Gastrocnemius medialis (tissue), 4 donors: ENCODE results near the gene GRID2. TPM values are rescaled to one million over a fixed set of nuclear protein-coding genes. Genes with fewer than 3 reads are reported as not detected.

ENCODE experiments used
- ATAC-seq, 2 donors: fragments of 150-250 bp; one replicate each; pipeline ENCODE4 v1.9.1; 2016
- DNase-seq, 2 donors: peaks; one replicate each; pipeline ENCODE4 v3.0.0-alpha.2; 2019
- H3K27ac ChIP-seq, 4 donors: fragments of 200-600 bp; sonication (generic); 1 replicate in 1 of 4; 2 replicates in 3 of 4; pipeline ENCODE4 v1.5.1; 2016 to 2018; ENCODE audit warnings: mild to moderate bottlenecking in 2 of 4, moderate library complexity in 1 of 4
- H3K27me3 ChIP-seq, 3 donors: fragments of 200-600 bp; sonication (generic) in 2 of 3; 1 replicate in 1 of 3; 2 replicates in 2 of 3; pipeline versions ENCODE4 v1.5.1 to v1.6.0; 2016 to 2019; ENCODE audit warnings: mild to moderate bottlenecking in 1 of 3, moderate library complexity in 1 of 3
- H3K36me3 ChIP-seq, 2 donors: fragments of 200-600 bp; sonication (generic) in 1 of 2; one replicate each; pipeline ENCODE4 v1.5.1; 2017 to 2018
- H3K4me1 ChIP-seq, 2 donors: fragments of 200-600 bp; sonication (generic) in 1 of 2; one replicate each; pipeline ENCODE4 v1.5.1; 2016 to 2017; ENCODE audit warnings: mild to moderate bottlenecking in 2 of 2
- H3K4me3 ChIP-seq, 4 donors: fragments of 200-600 bp; sonication (generic) in 3 of 4; 1 replicate in 1 of 4; 2 replicates in 3 of 4; pipeline ENCODE4 v1.5.1; 2016 to 2019; ENCODE audit warnings: mild to moderate bottlenecking in 2 of 4
- H3K9me3 ChIP-seq, 3 donors: fragments of 200-600 bp; sonication (generic) in 2 of 3; 1 replicate in 1 of 3; 2 replicates in 2 of 3; pipeline ENCODE4 v1.5.1; 2016 to 2019
- CTCF ChIP-seq, 5 experiments: fragments of 450-650 bp in 3 of 5; fragments of 200-600 bp in 2 of 5; sonication (generic) in 2 of 5; IDR thresholded peaks in 4 of 5; conservative IDR thresholded peaks in 1 of 5; 1 replicate in 4 of 5; 2 replicates in 1 of 5; pipeline ENCODE4 v1.5.1; 2016 to 2019; ENCODE audit warnings: antibody characterized with exemption in 5 of 5, mild to moderate bottlenecking in 3 of 5, moderate library complexity in 3 of 5
- POLR2A ChIP-seq, 2 donors: fragments of 450-650 bp; IDR thresholded peaks; one replicate each; pipeline ENCODE4 v1.6.1; 2017; ENCODE audit warnings: antibody characterized with exemption in 2 of 2, mild to moderate bottlenecking in 2 of 2, moderate library complexity in 2 of 2
- in situ Hi-C, 4 donors: fragments of 200-750 bp; cut with MboI; loops; one replicate each; pipeline versions ENCODE4 v1.15.0 to v1.8.0; 2017; ENCODE audit warnings: low sequenced_read_pairs in 4 of 4
- intact Hi-C: fragments of 100-400 bp; cut with DNase I; formaldehyde crosslinking; loops from one replicate; pipeline ENCODE4 v1.15.1; 2023; ENCODE audit warnings: low total_unique reads
- total RNA-seq, 4 donors: library from RNA; depleted of rRNA; stranded (reverse); fragments of >200 nt; gene quantifications; one replicate each; pipeline versions ENCODE4 v1.1.0 to v1.2.3, GENCODE V29; 2016

Gene GRID2
- total RNA-seq, 4 donors from 2014 or later = not detected

- no peak for TF ChIP-seq CTCF (IDR thresholded peaks at IDR 0.05 in 4 of 5, conservative IDR thresholded peaks at IDR 0.05 in 1 of 5)
- no peak for TF ChIP-seq POLR2A (IDR thresholded peaks at IDR 0.05)
- H3K27ac ChIP-seq = no peak overlapping the region
- H3K4me1 ChIP-seq = no peaks in the 10 kb centered on the region
- in situ Hi-C loops (no loop called here), intact Hi-C loops (no loop called here)
- H3K36me3 ChIP-seq = no peaks in the 10 kb centered on the region
- H3K9me3 ChIP-seq = no peaks in the 10 kb centered on the region
- DNase-seq = no peak
- no peaks in the 10 kb centered on the region for H3K27me3 ChIP-seq
- no peak for ATAC-seq
- H3K4me3 ChIP-seq = no peak overlapping the region
Measured at GRCh38 chr4:92840880-92841279, 537.1 kb downstream of the GRID2 start.

DNA sequence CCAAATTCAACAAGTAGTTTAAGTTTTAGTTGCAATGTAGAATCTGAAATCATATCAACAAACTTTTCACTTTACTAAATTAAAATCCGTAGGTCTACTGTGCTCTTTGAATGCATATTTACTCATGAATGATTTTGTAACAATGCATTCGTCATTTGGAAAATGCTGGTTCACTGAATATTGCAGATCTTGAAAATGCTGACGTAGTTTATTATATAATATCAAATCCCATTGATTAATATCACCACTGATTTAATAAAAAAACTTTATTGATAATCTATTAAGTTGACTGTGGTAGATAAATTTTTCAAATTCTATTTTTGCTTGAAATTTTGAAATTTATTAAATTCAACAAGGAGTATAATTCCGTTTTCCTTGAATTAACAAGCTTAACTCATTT lies 540.0 kb downstream of the GRID2 start:
- Histone ChIP-seq H3K27me3 (no peaks in the 10 kb centered on the region), H3K9me3 (no peaks in the 10 kb centered on the region), H3K4me1 (no peaks in the 10 kb centered on the region), H3K4me3 (no peak overlapping the region), H3K27ac (no peak overlapping the region), H3K36me3 (no peaks in the 10 kb centered on the region)
- TF ChIP-seq POLR2A (IDR thresholded peaks at IDR 0.05) = no peak
- TF ChIP-seq CTCF (IDR thresholded peaks at IDR 0.05 in 4 of 5, conservative IDR thresholded peaks at IDR 0.05 in 1 of 5) = no peak
- DNase-seq = no peak
- ATAC-seq = no peak
- intact Hi-C loops = no loop called here
- in situ Hi-C loops = no loop called here

DNA sequence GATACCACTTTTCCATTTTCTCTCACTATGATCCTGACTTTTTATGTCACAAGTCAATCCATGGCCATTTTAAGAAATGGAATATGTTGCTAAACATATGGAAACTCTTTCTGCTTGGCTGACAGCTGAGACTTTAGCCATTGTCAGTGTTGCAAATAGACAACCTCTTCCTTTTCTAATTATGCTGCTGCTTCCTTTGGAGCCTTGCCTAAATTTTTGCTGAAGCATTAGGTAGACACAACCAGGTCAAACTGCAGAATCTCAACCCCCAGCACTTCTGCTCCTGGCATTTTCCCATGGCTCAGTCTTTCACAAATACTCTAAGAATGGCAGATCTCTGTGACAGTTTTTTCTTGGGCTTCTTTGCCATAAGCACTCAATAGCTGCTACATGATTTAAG lies 543.3 kb downstream of the GRID2 start:
- ATAC-seq = no peak

GRCh38 chr4:92862509-92862908 lies 558.7 kb downstream of the GRID2 start:
- ATAC-seq = no peak
- Histone ChIP-seq H3K27me3 (no peaks in the 10 kb centered on the region), H3K27ac (no peak overlapping the region), H3K36me3 (no peaks in the 10 kb centered on the region), H3K4me3 (no peak overlapping the region), H3K9me3 (no peaks in the 10 kb centered on the region), H3K4me1 (no peaks in the 10 kb centered on the region)
- TF ChIP-seq POLR2A (IDR thresholded peaks at IDR 0.05) (no peak), CTCF (IDR thresholded peaks at IDR 0.05 in 4 of 5, conservative IDR thresholded peaks at IDR 0.05 in 1 of 5) (no peak)
- in situ Hi-C loops = no loop called here
- no peak for DNase-seq
- intact Hi-C loops = no loop called here

More for the DNA sequence above, 543.3 kb downstream of the GRID2 start:
- no peaks in the 10 kb centered on the region for H3K4me1 ChIP-seq
- no peaks in the 10 kb centered on the region for H3K36me3 ChIP-seq
- intact Hi-C loops = no loop called here
- H3K27ac ChIP-seq = no peak overlapping the region
- no peak for TF ChIP-seq CTCF (IDR thresholded peaks at IDR 0.05 in 4 of 5, conservative IDR thresholded peaks at IDR 0.05 in 1 of 5)
- in situ Hi-C loops = no loop called here
- H3K4me3 ChIP-seq = no peak overlapping the region
- no peaks in the 10 kb centered on the region for H3K27me3 ChIP-seq
- DNase-seq = no peak
- H3K9me3 ChIP-seq = no peaks in the 10 kb centered on the region

DNA sequence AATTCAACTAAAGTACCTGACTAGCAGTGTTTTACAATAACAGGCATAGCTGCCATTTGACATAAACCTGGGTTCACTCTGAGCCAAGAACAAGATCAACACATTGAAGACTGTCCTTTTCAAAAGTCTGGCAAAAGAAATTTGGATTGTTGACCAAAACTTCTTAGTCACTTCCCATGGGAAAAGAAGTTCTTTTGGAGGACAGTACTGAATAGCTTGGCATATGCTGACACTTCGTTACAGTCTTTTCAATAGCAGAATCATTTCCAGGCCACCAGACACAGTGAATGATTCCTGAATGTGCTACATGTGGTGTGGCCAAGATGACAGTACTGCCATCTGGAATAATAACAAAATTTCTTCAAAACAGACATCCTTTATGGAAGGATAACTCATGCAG lies 560.3 kb downstream of the GRID2 start:
- Histone ChIP-seq H3K4me3 (no peak overlapping the region), H3K9me3 (no peaks in the 10 kb centered on the region), H3K36me3 (no peaks in the 10 kb centered on the region), H3K27ac (no peak overlapping the region), H3K27me3 (no peaks in the 10 kb centered on the region), H3K4me1 (no peaks in the 10 kb centered on the region)
- intact Hi-C loops = no loop called here
- no peak for ATAC-seq
- in situ Hi-C loops = no loop called here
- no peak for DNase-seq
- no peak for TF ChIP-seq POLR2A (IDR thresholded peaks at IDR 0.05)
- no peak for TF ChIP-seq CTCF (IDR thresholded peaks at IDR 0.05 in 4 of 5, conservative IDR thresholded peaks at IDR 0.05 in 1 of 5)
